Inferior parietal cortex (tissue), 1 donor: Measurements from ENCODE around the gene KIRREL3.

ENCODE experiments used
- DNase-seq: peaks from one replicate; pipeline ENCODE4 v3.0.0-alpha.2; 2016; ENCODE audit errors: extremely low spot score

KIRREL3 gene

DNA sequence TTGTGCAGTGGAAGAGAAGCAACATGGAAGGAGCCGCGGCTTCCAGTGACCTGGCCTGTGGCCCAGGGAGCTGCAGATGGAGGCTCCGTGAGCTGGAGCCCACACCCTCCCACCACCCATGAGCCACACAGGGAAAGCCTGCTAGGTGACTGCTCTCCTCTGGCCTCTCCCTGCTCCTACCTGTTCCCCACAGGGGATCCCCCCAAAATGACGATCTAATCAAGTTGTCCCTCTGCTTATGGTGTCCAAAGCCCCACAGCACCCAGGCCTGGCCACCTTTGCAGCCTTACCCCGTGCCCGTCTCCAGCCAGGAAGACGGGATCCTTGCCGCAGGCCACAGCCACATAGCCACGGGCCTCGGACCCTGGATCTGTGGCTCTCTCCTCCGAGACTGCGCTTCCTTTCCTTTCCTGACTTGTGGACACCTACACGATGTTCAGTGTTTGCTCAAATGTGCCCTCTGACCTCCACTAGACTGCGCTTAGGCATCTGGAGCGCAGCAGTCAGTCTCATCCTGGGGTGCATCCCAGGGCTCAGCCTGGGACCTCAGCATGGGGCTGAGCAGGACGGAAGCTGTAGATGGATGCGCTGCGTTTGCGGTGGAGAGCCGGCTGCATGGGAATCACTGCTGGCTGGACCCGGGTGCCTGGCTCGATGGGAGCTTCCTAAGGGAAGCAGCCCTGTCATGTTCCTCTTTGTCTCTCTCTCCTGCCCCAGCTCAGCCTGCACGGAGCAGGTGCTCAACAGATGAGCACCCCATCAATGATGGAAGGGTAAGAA lies 511.8 kb downstream of the KIRREL3 start:
- no peak for DNase-seq

DNA sequence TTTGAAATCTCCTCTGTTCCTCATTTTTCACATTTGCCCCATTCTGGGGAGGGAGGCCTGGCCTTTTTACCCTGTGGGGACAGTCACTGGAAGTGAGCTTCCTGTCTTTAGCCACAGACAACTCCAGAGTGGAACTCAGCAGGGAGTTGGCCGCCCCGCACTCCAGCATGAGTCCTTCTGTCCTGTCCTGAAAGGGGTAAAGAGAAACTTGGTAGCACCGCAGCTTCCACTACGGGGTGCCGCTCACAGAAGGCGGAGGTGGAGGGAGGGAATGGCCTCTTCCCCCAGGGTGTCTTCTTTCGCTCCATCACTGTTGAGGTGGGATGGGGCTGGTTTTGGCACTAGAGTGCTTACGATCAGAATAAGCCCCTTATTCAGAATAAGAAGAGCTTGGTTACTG lies 512.9 kb downstream of the KIRREL3 start:
- no peak for DNase-seq

DNA sequence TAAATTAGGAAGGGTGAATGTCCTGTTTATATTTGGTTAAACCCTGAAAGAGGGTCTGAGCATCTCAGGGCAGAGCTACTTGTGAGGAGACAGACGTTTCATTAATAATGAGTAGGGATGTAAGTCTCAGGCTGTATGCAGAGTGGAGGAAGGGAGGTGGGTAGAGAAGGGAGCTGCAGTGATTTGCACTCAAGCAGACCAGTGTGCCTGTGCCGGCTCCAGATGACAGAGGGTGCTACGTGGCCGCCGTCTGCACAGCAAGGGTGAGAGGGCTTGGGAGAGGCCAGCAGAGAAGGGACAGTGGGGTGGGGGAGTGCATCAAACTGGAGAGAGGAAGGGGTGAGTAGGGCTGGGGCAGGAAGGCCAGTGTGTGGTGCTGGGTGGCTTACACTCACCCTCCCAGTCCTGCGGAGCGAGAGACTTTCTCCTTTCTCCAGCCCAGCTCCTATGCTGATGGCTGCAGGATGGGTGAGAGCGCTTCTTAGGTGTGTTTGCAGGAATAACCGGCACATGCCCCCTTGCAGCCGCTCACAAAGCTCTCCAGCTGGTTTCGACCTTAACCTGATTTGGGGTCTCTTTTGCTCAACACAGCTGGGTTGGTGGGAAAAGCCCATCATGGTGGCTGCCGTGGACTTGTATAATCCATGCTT lies 514.5 kb downstream of the KIRREL3 start:
- DNase-seq: no peak

- no peak for DNase-seq
Observed at GRCh38 chr11:126485021-126485792, 515.4 kb downstream of the KIRREL3 start.

DNA sequence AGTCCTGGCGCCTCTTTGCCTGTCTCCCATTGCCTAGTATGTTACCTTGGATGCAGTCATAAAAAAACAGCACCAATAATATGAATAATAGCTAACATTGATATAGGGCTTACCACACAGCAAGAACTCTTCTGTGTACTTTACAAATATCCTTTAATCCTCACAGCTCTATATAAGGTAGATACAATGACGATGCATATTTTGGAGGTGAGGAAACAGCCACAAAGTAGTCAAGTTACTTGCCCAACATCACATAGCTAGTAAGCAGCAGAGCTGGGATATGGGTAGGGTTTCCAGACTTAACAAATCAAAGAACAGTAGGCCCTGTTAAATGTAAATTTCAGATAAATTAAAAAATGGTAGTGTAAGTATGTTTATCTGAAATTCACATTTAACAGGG lies 516.3 kb downstream of the KIRREL3 start:
- DNase-seq: no peak

- DNase-seq: no peak
Observed at GRCh38 chr11:126483621-126484195, 516.9 kb downstream of the KIRREL3 start.

GRCh38 chr11:126482586-126483108 lies 517.9 kb downstream of the KIRREL3 start:
- no peak for DNase-seq

DNA sequence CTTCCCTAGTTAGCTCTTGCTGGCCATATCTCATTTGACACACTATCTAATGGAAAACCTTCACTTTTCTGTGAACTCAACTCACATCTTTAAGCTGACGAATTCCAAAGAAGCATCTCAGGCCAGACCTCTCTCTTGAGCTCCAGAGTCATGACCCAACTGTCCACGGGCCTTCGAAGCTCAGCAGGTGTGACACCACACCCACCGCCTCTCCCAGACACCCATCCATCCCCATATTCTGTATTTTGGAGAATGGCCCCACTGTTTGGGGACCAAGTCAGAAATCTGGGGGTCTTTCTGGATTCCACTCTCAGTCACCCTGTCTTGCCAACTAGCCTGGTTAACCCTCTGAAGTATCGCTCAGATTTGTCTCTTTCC lies 519.3 kb downstream of the KIRREL3 start:
- no peak for DNase-seq

- DNase-seq: peak; percentile 94
Observed at GRCh38 chr11:126480410-126481302, 519.9 kb downstream of the KIRREL3 start.

- no peak for DNase-seq
Observed at GRCh38 chr11:126480015-126480409, 520.6 kb downstream of the KIRREL3 start.

- no peak for DNase-seq
Observed at GRCh38 chr11:126479178-126479930, 521.2 kb downstream of the KIRREL3 start.

DNA sequence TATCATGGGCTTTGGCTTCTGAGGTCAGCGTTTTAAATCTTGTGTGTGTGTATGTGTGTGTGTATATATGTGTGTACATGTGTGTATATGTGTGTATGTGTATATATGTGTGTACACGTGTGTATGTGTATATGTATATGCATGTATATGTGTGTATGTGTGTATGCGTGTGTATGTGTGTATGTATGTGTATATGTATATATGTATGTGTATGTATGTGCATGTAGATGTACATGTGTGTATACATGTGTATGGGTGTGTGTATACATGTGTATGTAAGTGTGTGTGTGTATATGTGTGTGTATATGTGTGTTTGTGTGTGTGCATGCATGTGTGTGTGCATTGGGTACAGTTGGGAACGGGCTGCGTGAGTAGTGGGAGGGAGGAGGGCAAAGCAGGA lies 522.1 kb downstream of the KIRREL3 start:
- DNase-seq: no peak

DNA sequence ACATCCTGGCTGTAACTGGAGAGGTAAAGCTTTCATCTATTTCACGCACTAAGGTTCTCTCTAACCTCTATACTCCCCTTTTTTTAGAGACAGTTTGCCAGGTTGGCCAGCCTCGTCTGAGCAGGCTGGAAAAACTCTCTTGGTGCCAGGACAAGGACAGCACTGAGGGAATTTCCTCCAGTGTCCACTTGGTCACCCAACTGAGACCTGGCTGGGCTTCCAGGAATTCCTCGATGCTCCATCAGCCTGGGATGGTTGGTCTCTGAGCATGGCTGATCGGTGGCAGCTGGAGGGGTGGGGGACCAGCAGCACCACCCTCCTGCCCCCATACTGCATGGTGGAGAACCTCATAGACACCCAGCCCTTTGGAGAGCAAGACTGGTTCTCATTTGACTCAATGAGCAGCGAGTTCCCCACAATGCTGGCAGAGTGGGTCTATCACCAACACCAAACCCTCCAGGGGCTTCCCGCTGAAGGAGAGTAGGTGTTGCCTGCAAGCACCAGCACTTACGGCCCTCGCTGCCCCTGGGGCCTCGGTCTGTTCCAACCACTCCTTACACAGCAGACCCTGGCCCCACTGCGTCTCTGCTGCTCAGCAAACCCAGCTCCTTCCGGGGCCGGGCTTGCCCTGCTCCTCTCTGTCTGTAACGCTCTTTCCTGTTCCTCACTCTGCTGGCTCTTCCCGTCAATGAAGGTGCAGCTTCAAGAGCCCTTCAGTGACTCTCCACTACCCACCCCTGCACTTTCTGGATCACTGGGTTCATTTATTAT lies 522.9 kb downstream of the KIRREL3 start:
- DNase-seq: no peak

DNA sequence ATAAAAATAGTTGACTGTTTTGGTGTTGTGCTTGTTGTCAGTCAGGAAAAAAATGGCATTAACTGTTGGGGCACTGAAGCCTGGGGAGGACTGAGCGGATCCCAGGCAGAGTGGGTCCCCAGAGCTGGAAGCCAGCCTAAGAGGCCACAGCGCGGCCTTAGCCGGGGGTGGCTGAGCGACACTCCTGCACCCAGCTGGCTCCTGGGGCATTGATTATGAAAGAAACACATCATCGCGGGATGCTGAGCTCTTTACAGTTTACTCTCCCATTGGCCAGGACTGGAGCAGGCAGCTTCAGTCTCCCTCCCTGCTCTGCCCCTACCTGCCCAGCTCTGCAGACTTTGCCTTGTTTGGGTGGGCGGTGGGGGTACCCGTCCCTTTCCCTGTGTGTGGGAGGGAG lies 523.6 kb downstream of the KIRREL3 start:
- no peak for DNase-seq

- DNase-seq: no peak
Observed at GRCh38 chr11:126476266-126476924, 524.2 kb downstream of the KIRREL3 start.

DNA sequence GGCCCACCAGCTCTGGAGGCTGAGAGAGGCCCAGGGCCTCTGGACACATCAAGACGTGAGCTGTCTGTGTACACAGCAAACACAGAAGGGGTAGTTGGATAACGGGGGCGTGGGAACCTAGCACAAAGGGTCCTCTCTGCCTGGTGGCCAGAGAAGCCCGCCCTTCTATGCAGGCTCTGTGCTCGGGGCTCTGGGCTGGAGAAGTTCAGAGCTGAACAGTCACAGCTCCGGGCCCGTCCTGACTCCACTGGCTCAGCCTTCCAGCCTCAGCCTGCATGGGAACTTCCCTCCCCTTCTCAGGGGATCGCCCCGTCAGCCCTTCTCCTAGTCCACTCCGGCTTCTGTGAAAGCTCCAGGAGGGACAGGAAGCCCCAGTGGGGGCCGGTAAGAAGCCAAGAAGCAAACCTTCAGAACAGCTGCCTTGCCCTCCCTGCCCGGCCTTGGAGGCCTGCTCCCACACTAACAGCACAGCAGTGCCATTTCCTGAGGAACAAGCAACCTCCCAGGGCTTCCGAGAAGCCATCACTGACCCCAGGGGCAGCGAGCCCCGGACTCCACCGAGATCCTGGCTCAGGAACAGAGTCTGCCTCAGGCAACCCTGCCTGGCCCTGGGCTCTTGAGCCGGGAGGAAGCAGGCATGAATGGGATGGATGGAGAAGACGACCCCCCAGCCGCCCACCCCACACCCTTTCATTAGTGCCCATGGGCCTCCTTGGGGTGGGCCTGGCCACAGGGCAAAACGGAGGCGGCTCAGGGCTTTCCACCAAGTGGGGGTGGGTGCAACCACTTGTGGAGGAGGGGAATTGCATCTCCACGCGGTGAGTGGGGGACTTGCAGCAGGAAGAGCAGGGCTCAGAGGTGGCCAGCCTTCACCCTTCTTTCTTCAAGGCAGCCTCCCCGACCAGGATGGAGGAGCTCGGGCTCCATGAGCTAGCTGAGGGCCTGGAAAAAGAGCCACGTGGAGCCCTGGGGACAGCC lies 525.3 kb downstream of the KIRREL3 start:
- no peak for DNase-seq

DNA sequence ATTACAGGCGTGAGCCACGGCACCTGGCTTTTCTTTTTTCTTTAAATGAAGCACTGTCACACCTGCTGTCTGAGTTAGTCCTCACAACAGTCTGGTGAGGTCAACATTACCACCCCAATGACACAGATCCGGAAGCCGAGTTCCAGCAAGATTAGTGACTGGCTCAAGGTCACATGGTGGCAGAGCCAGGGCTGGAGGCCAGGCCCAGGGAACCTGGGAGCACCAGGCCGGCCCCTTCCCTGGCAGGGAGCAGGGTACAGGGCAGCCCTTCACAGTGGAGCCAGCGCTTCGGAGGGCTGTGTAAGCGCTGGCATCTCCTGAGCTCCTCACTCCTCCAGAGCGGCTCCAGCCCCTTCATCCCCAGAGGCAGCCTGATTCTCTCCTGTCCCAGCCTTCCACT lies 526.4 kb downstream of the KIRREL3 start:
- no peak for DNase-seq

- no peak for DNase-seq
Observed at GRCh38 chr11:126473269-126473668, 527.3 kb downstream of the KIRREL3 start.
